ENCODE results near the gene APOOL.

DNA sequence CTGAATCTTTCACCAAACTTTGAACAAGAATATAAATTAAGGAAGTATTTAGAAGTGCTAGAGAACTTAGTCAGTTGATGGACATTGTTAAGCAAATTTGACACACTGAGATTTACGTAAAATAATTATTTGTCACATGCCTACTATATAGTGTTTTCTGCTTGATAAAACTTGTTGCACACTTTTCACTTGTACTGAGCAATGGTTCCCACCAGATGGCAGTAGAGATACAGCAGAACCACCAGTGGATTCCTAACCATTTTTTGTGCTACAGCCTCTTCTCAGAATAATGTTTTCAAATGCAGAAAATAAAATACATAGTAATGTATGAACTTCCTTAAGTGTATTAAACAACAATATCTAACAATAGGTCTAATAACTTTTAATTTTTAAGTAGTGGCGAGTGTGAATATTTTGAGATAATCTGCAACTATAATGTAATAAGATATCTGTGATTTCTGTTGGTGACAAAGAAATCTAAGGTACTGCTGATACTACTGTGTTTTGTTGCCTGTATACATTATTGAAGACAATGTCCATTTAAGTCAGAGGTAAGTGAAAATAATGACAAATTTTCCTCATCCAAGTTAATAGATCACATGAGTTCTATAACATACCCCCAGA, 81.2 kb downstream of the APOOL start:
- TF ChIP-seq KLF16 (tag by site-specific recombination; IDR thresholded peaks at IDR 0.05) (no peak), ZNF843 (tag by site-specific recombination; IDR thresholded peaks at IDR 0.05) (no peak), ZEB2 (tag by site-specific recombination; IDR thresholded peaks at IDR 0.05) (no peak), ZNF561 (tag by site-specific recombination; IDR thresholded peaks at IDR 0.05; ENCODE audit: borderline replicate concordance) (no peak), CTCF (tag by site-specific recombination; IDR thresholded peaks at IDR 0.05) (peak; percentile 69; the same call in 1 of the 2 replicates), ZNF48 (tag by site-specific recombination; IDR thresholded peaks at IDR 0.05) (no peak), REST (tag by site-specific recombination; IDR thresholded peaks at IDR 0.05) (no peak), ZNF350 (tag by site-specific recombination; IDR thresholded peaks at IDR 0.05) (no peak), ZNF174 (tag by site-specific recombination; IDR thresholded peaks at IDR 0.05) (no peak)

All from HEK293 (cell line).